Loucy (cell line): Measurements from ENCODE around the gene STOM.

Experiments used
- H2AFZ ChIP-seq: fragments of 200-600 bp; sonication (generic); 2 replicates; pipeline ENCODE4 v1.6.0; 2016; ENCODE audit warnings: antibody characterized with exemption, mild to moderate bottlenecking, low read length, moderate library complexity
- H3F3A ChIP-seq: fragments of 200-600 bp; 2 replicates; pipeline ENCODE4 v1.6.0; 2016; ENCODE audit warnings: antibody characterized with exemption, low read depth, mild to moderate bottlenecking
- H3K27me3 ChIP-seq: fragments of 200-600 bp; sonication (generic); 2 replicates; pipeline ENCODE4 v1.6.1; 2014; ENCODE audit warnings: low read length, mild to moderate bottlenecking; ENCODE audit not compliant: insufficient read depth, poor library complexity, severe bottlenecking
- H3K36me3 ChIP-seq: fragments of 200-600 bp; sonication (generic); 2 replicates; pipeline ENCODE4 v1.6.1; 2016; ENCODE audit warnings: low read length; ENCODE audit not compliant: insufficient read depth
- H3K4me1 ChIP-seq: fragments of 200-600 bp; sonication (generic); 2 replicates; pipeline ENCODE4 v1.5.1; 2014; ENCODE audit warnings: low read length, mild to moderate bottlenecking; ENCODE audit not compliant: insufficient read depth, poor library complexity, severe bottlenecking
- H3K4me2 ChIP-seq: fragments of 200-600 bp; sonication (generic); 2 replicates; pipeline ENCODE4 v1.6.0; 2014; ENCODE audit warnings: antibody characterized with exemption, low read length, low read depth, mild to moderate bottlenecking; ENCODE audit not compliant: poor library complexity, severe bottlenecking
- H3K4me3 ChIP-seq: fragments of 200-600 bp; sonication (generic); 2 replicates; pipeline ENCODE4 v1.5.1; 2014; ENCODE audit warnings: low read length, mild to moderate bottlenecking, mixed read lengths; ENCODE audit not compliant: poor library complexity, severe bottlenecking
- H3K79me2 ChIP-seq: fragments of 200-600 bp; sonication (generic); 2 replicates; pipeline ENCODE4 v1.6.1; 2014; ENCODE audit warnings: low read length; ENCODE audit not compliant: insufficient read depth
- H3K9ac ChIP-seq: fragments of 200-600 bp; sonication (generic); 2 replicates; pipeline ENCODE4 v1.6.0; 2014; ENCODE audit warnings: mild to moderate bottlenecking, low read depth, low read length, moderate library complexity; ENCODE audit not compliant: poor library complexity, severe bottlenecking
- H3K9me2 ChIP-seq: fragments of 200-600 bp; sonication (generic); replicated peaks from 2 replicates; pipeline ENCODE4 v1.6.1; 2016; ENCODE audit warnings: low read depth, low read length, mixed read lengths
- H3K9me3 ChIP-seq: fragments of 200-600 bp; sonication (generic); 2 replicates; pipeline ENCODE4 v1.6.1; 2014; ENCODE audit warnings: mild to moderate bottlenecking, antibody characterized with exemption, low read length, low read depth; ENCODE audit not compliant: insufficient read depth
- H4K20me1 ChIP-seq: fragments of 200-600 bp; sonication (generic); 2 replicates; pipeline ENCODE4 v1.6.0; 2014; ENCODE audit warnings: antibody characterized with exemption, low read length, mild to moderate bottlenecking; ENCODE audit not compliant: insufficient read depth, poor library complexity, severe bottlenecking
- EZH2phosphoT487 ChIP-seq: fragments of 200-600 bp; IDR thresholded peaks from 2 replicates; pipeline ENCODE4 v1.6.1; 2018; ENCODE audit warnings: antibody characterized with exemption, mild to moderate bottlenecking, moderate library complexity, borderline replicate concordance
- TF ChIP-seq, protein P1 (sequence below): fragments of 200-600 bp; sonication (generic); conservative IDR thresholded peaks from 2 replicates; pipeline ENCODE4 v1.5.1; 2014; ENCODE audit warnings: mild to moderate bottlenecking, antibody characterized with exemption, low read length

The STOM gene

DNA sequence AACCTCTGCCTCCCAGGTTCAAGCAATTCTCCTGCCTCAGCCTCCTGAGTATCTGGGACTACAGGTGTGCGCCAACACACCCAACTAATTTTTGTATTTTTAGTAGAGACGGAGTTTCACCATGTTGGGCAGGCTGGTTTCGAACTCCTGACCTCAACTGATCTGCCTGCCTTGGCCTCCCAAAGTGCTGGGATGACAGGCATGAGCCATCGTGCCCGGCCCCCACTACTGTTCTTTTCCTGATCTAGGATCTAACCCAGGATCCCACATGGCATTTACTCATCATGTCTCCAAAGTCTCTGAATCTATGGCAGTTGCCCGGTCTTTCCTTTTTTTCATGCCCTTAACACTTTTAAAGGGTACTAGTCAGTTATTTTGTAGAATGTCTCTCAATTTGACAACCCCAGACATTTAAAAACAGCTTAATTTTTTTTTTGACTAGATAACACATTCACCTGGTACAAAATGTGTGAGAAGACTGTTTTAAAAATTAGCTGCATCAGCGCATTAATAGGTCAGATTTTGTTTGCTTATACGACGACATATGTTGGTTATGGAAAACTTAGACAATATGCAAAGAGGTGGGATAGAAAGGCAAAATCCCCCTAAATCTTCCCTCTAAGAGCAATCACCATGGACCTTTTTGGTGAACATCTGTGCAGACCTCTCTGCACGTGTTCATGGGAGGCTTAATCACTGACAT, 46.5 kb downstream of the STOM start:
- Histone ChIP-seq H3K9me2 (no peaks in the 10 kb centered on the region), H3F3A (0 out of 2 replicates have a peak, but pooled peaks cover 4% of the 10 kb centered on the region), H3K4me1 (peaks cover 19% of the 10 kb centered on the region), H3K79me2 (no peaks in the 10 kb centered on the region), H2AFZ (no peak overlapping the region), H3K27me3 (no peaks in the 10 kb centered on the region), H3K36me3 (peaks cover 4% of the 10 kb centered on the region; the same call in 1 of the 2 replicates), H3K9ac (no peak overlapping the region), H3K9me3 (no peaks in the 10 kb centered on the region), H4K20me1 (no peaks in the 10 kb centered on the region), H3K4me3 (no peak overlapping the region), H3K4me2 (no peak overlapping the region)
- no peak for TF ChIP-seq EZH2phosphoT487
- TF ChIP-seq, protein P1, sequence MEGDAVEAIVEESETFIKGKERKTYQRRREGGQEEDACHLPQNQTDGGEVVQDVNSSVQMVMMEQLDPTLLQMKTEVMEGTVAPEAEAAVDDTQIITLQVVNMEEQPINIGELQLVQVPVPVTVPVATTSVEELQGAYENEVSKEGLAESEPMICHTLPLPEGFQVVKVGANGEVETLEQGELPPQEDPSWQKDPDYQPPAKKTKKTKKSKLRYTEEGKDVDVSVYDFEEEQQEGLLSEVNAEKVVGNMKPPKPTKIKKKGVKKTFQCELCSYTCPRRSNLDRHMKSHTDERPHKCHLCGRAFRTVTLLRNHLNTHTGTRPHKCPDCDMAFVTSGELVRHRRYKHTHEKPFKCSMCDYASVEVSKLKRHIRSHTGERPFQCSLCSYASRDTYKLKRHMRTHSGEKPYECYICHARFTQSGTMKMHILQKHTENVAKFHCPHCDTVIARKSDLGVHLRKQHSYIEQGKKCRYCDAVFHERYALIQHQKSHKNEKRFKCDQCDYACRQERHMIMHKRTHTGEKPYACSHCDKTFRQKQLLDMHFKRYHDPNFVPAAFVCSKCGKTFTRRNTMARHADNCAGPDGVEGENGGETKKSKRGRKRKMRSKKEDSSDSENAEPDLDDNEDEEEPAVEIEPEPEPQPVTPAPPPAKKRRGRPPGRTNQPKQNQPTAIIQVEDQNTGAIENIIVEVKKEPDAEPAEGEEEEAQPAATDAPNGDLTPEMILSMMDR = no peak

DNA sequence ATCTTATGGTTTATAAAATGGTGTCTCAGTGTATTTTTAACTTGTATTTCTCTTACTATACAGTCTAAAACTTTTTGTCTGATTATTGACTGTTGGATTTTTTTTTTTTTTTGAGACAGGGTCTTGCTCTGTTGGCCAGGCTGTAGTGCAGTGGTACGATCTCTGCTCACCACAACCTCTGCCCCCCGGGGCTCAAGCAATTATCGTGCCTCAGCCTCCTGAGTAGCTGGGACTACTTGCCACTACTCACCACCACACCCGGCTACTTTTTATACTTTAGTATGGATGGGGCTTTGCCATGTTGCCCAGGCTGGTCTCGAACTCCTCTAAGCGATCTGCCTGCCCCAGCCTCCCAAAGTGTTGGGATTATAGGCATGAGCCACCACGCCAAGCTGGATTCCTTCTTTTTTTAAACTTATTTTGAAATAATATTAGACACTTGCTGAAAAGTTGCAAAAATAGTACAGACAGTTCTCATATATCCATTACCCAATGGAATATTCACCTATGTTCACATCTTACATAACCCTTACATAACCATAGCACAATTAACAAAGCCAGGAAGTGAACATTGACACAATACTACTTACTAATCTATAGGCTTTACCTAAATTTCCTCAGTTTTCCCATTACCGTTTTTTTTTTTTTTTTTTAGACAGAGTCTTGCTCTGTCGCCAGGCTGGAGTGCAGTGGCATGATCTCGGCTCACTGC, 47.2 kb downstream of the STOM start:
- Histone ChIP-seq H3K9me2 (no peaks in the 10 kb centered on the region), H3K4me1 (peaks cover 19% of the 10 kb centered on the region), H3F3A (0 out of 2 replicates have a peak, but pooled peaks cover 4% of the 10 kb centered on the region), H4K20me1 (no peaks in the 10 kb centered on the region), H3K4me2 (no peak overlapping the region), H3K9ac (no peak overlapping the region), H3K4me3 (no peak overlapping the region), H3K27me3 (no peaks in the 10 kb centered on the region), H3K9me3 (no peaks in the 10 kb centered on the region), H3K79me2 (no peaks in the 10 kb centered on the region), H2AFZ (no peak overlapping the region), H3K36me3 (peaks cover 4% of the 10 kb centered on the region; the same call in 1 of the 2 replicates)
- TF ChIP-seq EZH2phosphoT487 = no peak
- TF ChIP-seq, protein P1 = no peak

DNA sequence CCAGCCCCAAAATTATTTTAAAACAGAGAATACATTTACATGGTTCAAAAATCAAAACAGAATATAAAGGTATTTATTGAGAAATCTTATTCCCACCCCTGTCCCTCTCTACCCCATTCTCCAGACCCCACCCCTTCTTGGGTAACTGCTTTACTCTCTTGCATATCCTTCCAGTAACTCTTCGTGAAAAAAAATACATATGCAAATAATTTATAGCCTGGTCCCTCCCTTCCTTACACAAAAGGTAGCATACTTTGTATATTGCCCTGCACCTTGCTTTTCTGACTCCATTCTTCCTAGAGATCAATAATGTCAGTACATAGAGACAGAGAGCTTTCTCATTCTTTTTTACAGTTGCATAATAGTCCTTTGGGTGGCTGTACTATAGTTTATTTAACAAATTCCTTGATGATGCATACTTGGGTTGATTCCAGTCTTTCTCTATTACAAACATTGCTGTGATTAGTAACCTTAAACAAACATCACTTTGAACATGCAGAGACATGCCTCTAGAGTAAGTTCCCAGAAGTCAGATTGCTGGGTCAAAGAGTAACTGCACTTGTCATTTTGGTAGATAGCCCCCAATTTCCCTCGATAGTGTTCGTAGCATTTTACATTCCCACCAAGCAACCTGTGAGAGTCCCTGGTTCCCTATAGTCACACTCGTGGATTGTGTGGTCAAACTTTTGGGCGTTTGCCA, 47.9 kb downstream of the STOM start:
- Histone ChIP-seq H3K4me3 (no peak overlapping the region), H3K9me2 (no peaks in the 10 kb centered on the region), H3K9ac (no peak overlapping the region), H3K4me2 (no peak overlapping the region), H4K20me1 (no peaks in the 10 kb centered on the region), H3K79me2 (no peaks in the 10 kb centered on the region), H3K36me3 (peaks cover 7% of the 10 kb centered on the region; the same call in 1 of the 2 replicates), H3K27me3 (no peaks in the 10 kb centered on the region), H3K9me3 (no peaks in the 10 kb centered on the region), H3K4me1 (peaks cover 19% of the 10 kb centered on the region), H3F3A (0 out of 2 replicates have a peak, but pooled peaks cover 4% of the 10 kb centered on the region), H2AFZ (no peak overlapping the region)
- TF ChIP-seq, protein P1 = no peak
- TF ChIP-seq EZH2phosphoT487 = no peak
